ENCODE results near the gene UCP2.

- TF ChIP-seq TCF12 (IDR thresholded peaks at IDR 0.05; ENCODE audit: low read depth) (no peak), ZBTB7A (IDR thresholded peaks at IDR 0.05; ENCODE audit: low read depth) (no peak), RAD21 (IDR thresholded peaks at IDR 0.05; ENCODE audit: low read depth) (no peak), REST (IDR thresholded peaks at IDR 0.05; ENCODE audit: low read depth) (no peak), EP300 (IDR thresholded peaks at IDR 0.05; ENCODE audit: borderline replicate concordance) (no peak), MAX (IDR thresholded peaks at IDR 0.05) (no peak), TAF1 (IDR thresholded peaks at IDR 0.05; ENCODE audit: low read depth) (no peak), EGR1 (IDR thresholded peaks at IDR 0.05) (no peak), CEBPB (IDR thresholded peaks at IDR 0.05) (no peak), YY1 (IDR thresholded peaks at IDR 0.05; ENCODE audit: low read depth) (no peak), USF1 (IDR thresholded peaks at IDR 0.05) (no peak), CREB1 (IDR thresholded peaks at IDR 0.05; ENCODE audit: low read depth) (no peak), FOXM1 (IDR thresholded peaks at IDR 0.05; ENCODE audit: borderline replicate concordance, low read depth) (no peak), NFIC (IDR thresholded peaks at IDR 0.05) (no peak)
Observed at GRCh38 chr11:74014880-74015279, 32.2 kb upstream of the UCP2 start.

Data from Ishikawa (cell line).